NOMO-1 treated with DMSO at 0.1 percent for 48 hours (cell line): Measurements from ENCODE around the gene UBE2F.
"Not testable (repeated sequence)": the region's sequence is repeated elsewhere in the genome, so short reads cannot be mapped to it uniquely, and the experiment has no call there.

Source experiments
- DNase-seq: peaks from one replicate; lab custom pipeline; 2025; ENCODE audit not compliant: unreplicated experiment; lab: John Stamatoyannopoulos, UW

Gene UBE2F

GRCh38 chr2:238015705-238016104, 48.9 kb downstream of the UBE2F start:
- DNase-seq = no peak

GRCh38 chr2:238016526-238016925, 49.7 kb downstream of the UBE2F start:
- no peak for DNase-seq

GRCh38 chr2:238019962-238020361, 53.1 kb downstream of the UBE2F start:
- no peak for DNase-seq

- no peak for DNase-seq
Observed at GRCh38 chr2:238020816-238021215, 54.0 kb downstream of the UBE2F start.

- DNase-seq = no peak
Observed at GRCh38 chr2:238021327-238021726, 54.5 kb downstream of the UBE2F start.

GRCh38 chr2:238022594-238023157, 55.9 kb downstream of the UBE2F start:
- DNase-seq = no peak

- no peak for DNase-seq
Observed at GRCh38 chr2:238023608-238024007, 56.8 kb downstream of the UBE2F start.

- DNase-seq = no peak
Observed at GRCh38 chr2:238024986-238025385, 58.2 kb downstream of the UBE2F start.

- no peak for DNase-seq
Observed at GRCh38 chr2:238025741-238026360, 59.0 kb downstream of the UBE2F start.

GRCh38 chr2:238027058-238027457, 60.2 kb downstream of the UBE2F start:
- DNase-seq = no peak

- no peak for DNase-seq
Observed at GRCh38 chr2:238027591-238028415, 61.0 kb downstream of the UBE2F start.

GRCh38 chr2:238029853-238030252, 63.0 kb downstream of the UBE2F start:
- DNase-seq = no peak

GRCh38 chr2:238030422-238031155, 63.8 kb downstream of the UBE2F start:
- no peak for DNase-seq

GRCh38 chr2:238031751-238032150, 64.9 kb downstream of the UBE2F start:
- no peak for DNase-seq

- DNase-seq = no peak
Observed at GRCh38 chr2:238032755-238033337, 66.0 kb downstream of the UBE2F start.

GRCh38 chr2:238033991-238034390, 67.2 kb downstream of the UBE2F start:
- not testable (repeated sequence) for DNase-seq

- no peak for DNase-seq
Observed at GRCh38 chr2:238038203-238038602, 71.4 kb downstream of the UBE2F start.

- DNase-seq = no peak
Observed at GRCh38 chr2:238039151-238039550, 72.3 kb downstream of the UBE2F start.

- no peak for DNase-seq
Observed at GRCh38 chr2:238039985-238040384, 73.2 kb downstream of the UBE2F start.

GRCh38 chr2:238040918-238041317, 74.1 kb downstream of the UBE2F start:
- DNase-seq = no peak

GRCh38 chr2:238042090-238042489, 75.3 kb downstream of the UBE2F start:
- no peak for DNase-seq
